Fibroblast of lung (primary cell): ENCODE results near the gene COX8A.

Source experiments
- CTCF ChIP-seq, 2 donors: IDR thresholded peaks in 1 of 2; conservative IDR thresholded peaks in 1 of 2; 1 replicate in 1 of 2; 2 replicates in 1 of 2; pipeline ENCODE4 v1.5.1; 2011 to 2012; ENCODE audit warnings: low read length in 2 of 2, control low read depth in 1 of 2, inconsistent platforms in 1 of 2, low read depth in 1 of 2, mild to moderate bottlenecking in 1 of 2
- EZH2 ChIP-seq: IDR thresholded peaks from 2 replicates; pipeline ENCODE4 v1.5.1; 2012; ENCODE audit warnings: low read length, control low read depth, mild to moderate bottlenecking; ENCODE audit errors: missing control alignments

DNA sequence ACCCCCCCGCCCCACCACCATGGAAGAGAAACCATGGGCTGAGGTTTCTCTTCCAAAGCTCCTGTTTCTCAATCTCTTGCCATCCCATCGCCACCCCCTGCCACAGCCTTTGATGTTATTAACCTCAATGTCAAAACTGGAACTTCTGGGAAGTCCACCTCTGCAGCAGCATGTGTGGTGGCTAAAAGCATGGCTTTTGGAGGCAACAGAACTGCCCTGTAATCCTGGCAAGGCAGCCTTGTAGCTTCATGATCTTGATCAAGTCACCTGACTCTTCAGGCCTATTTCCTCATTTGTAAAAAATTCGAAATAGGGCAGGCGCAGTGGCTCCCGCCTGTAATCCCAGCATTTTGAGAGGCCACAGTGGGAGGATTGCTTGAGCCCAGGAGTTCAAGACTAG lies 3.5 kb upstream of the COX8A start:
- TF ChIP-seq CTCF (conservative IDR thresholded peaks at IDR 0.05 in 1 of 2, IDR thresholded peaks at IDR 0.05 in 1 of 2; ENCODE audit: low read depth in 1 of 2, low read length in 2 of 2) (no peak), EZH2 (no peak)
